IMR-90 (cell line): ENCODE results near the gene CES3. TPM values are rescaled to one million over a fixed set of nuclear protein-coding genes. Genes with fewer than 3 reads are reported as not detected.
"Not testable (repeated sequence)": the region's sequence is repeated elsewhere in the genome, so short reads cannot be mapped to it uniquely, and the experiment has no call there.

ENCODE experiments used
- ATAC-seq: fragments of 200-7000 bp; cut with Tn5 transposase; 2 replicates; pipeline ENCODE4 v1.9.1; 2020; ENCODE audit warnings: low read depth, mild to moderate bottlenecking, moderate library complexity
- BruUV-seq: library from RNA; stranded (reverse); fragments of 400-500 nt; replicated peaks from 2 replicates; lab custom pipeline; 2021; lab: Mats Ljungman, UMichigan
- CTCF ChIA-PET: fragments of 300-600 bp; formaldehyde crosslinking; extraction: SDS; loops from one replicate; lab custom pipeline; 2021; ENCODE audit warnings: antibody characterized with exemption; lab: Yijun Ruan, JAX
- POLR2A ChIA-PET: fragments of 300-600 bp; sonication (Branson Sonifier 250); formaldehyde crosslinking; loops from one replicate; lab custom pipeline; 2022; ENCODE audit warnings: antibody characterized with exemption; ENCODE audit not compliant: unreplicated experiment; lab: Charles Lee
- DNase-seq: peaks from one replicate; pipeline ENCODE4 v3.0.0; 2013
- H2AFZ ChIP-seq: replicated peaks from 2 replicates; pipeline ENCODE3; 2013; ENCODE audit warnings: low read length, mild to moderate bottlenecking; ENCODE audit not compliant: poor library complexity
- H2AK5ac ChIP-seq: 2 replicates; pipeline ENCODE4 v1.6.1; 2013; ENCODE audit warnings: low read depth, low read length, inconsistent platforms
- H2AK9ac ChIP-seq: replicated peaks from 2 replicates; pipeline ENCODE3; 2013; ENCODE audit warnings: mild to moderate bottlenecking, low read depth, low read length, moderate library complexity; ENCODE audit not compliant: poor library complexity
- H2BK120ac ChIP-seq: 2 replicates; pipeline ENCODE4 v1.6.1; 2013; ENCODE audit warnings: low read depth, low read length, inconsistent platforms
- H2BK15ac ChIP-seq: 3 replicates; pipeline ENCODE4 v1.6.1; 2013; ENCODE audit warnings: low read depth, low read length, inconsistent platforms
- H2BK20ac ChIP-seq: 2 replicates; pipeline ENCODE4 v1.6.1; 2013; ENCODE audit warnings: low read depth, mild to moderate bottlenecking, inconsistent platforms, low read length, moderate library complexity
- H2BK5ac ChIP-seq: 2 replicates; pipeline ENCODE4 v1.6.1; 2013; ENCODE audit warnings: mild to moderate bottlenecking, low read depth, low read length, inconsistent platforms; ENCODE audit not compliant: poor library complexity, severe bottlenecking
- H3K14ac ChIP-seq: replicated peaks from 2 replicates; pipeline ENCODE4 v1.6.1; 2013; ENCODE audit warnings: low read depth, low read length, inconsistent platforms
- H3K18ac ChIP-seq: 2 replicates; pipeline ENCODE4 v1.6.1; 2013; ENCODE audit warnings: low read depth, low read length, control low read depth
- H3K23ac ChIP-seq: 2 replicates; pipeline ENCODE4 v1.6.1; 2013; ENCODE audit warnings: low read depth, low read length, inconsistent platforms
- H3K27ac ChIP-seq: 2 replicates; pipeline ENCODE4 v1.5.1; 2013; ENCODE audit warnings: mild to moderate bottlenecking, control low read depth, low read length; ENCODE audit not compliant: insufficient read depth
- H3K27me3 ChIP-seq: 2 replicates; pipeline ENCODE4 v1.6.1; 2013; ENCODE audit warnings: low read length; ENCODE audit not compliant: control insufficient read depth, insufficient read depth
- H3K36me3 ChIP-seq: 2 replicates; pipeline ENCODE4 v1.6.1; 2013; ENCODE audit warnings: low read length, mixed read lengths; ENCODE audit not compliant: control insufficient read depth, insufficient read depth
- H3K4ac ChIP-seq: 2 replicates; pipeline ENCODE4 v1.6.1; 2013; ENCODE audit warnings: low read depth, low read length, inconsistent platforms
- H3K4me1 ChIP-seq: 2 replicates; pipeline ENCODE4 v1.6.1; 2013; ENCODE audit warnings: low read length, mixed read lengths; ENCODE audit not compliant: control insufficient read depth, insufficient read depth
- H3K4me2 ChIP-seq: 2 replicates; pipeline ENCODE4 v1.6.1; 2013; ENCODE audit warnings: low read depth, mild to moderate bottlenecking, control low read depth, low read length, moderate library complexity
- H3K4me3 ChIP-seq: 2 replicates; pipeline ENCODE4 v1.5.1; 2013; ENCODE audit warnings: low read depth, mild to moderate bottlenecking, control low read depth, low read length, moderate library complexity; ENCODE audit not compliant: insufficient read depth
- H3K56ac ChIP-seq: 2 replicates; pipeline ENCODE4 v1.6.1; 2013; ENCODE audit warnings: low read length, inconsistent platforms; ENCODE audit not compliant: insufficient read depth; ENCODE audit errors: extremely low read depth
- H3K79me1 ChIP-seq, 2 experiments: 2 replicates each; pipeline ENCODE4 v1.6.1; 2013; ENCODE audit warnings: low read length in 2 of 2, inconsistent platforms in 1 of 2, low read depth in 1 of 2
- H3K9ac ChIP-seq: 2 replicates; pipeline ENCODE4 v1.6.1; 2013; ENCODE audit warnings: low read depth, low read length, control low read depth
- H3K9me1 ChIP-seq: 2 replicates; pipeline ENCODE4 v1.6.1; 2013; ENCODE audit warnings: low read length, inconsistent platforms; ENCODE audit not compliant: insufficient read depth
- H3K9me3 ChIP-seq: 2 replicates; pipeline ENCODE4 v1.6.1; 2013; ENCODE audit warnings: low read length; ENCODE audit not compliant: control insufficient read depth, insufficient read depth
- H4K20me1 ChIP-seq: 2 replicates; pipeline ENCODE4 v1.6.1; 2013; ENCODE audit warnings: low read length, inconsistent platforms; ENCODE audit not compliant: insufficient read depth
- H4K5ac ChIP-seq: 2 replicates; pipeline ENCODE4 v1.6.1; 2013; ENCODE audit warnings: mild to moderate bottlenecking, low read depth, low read length, control low read depth
- H4K8ac ChIP-seq, 2 experiments: 2 replicates each; pipeline ENCODE4 v1.6.1; 2013; ENCODE audit warnings: low read depth in 2 of 2, low read length in 2 of 2, control low read depth in 1 of 2, inconsistent platforms in 1 of 2
- H4K91ac ChIP-seq: 2 replicates; pipeline ENCODE4 v1.6.1; 2013; ENCODE audit warnings: low read depth, low read length, inconsistent platforms; ENCODE audit not compliant: insufficient read depth
- WGBS, 2 experiments: methylation state at CpG; one replicate each; pipeline versions ENCODE4 v1.1.5 to v1.1.7; 2013; ENCODE audit warnings: missing lambda C conversion rate in 2 of 2; ENCODE audit not compliant: insufficient read length in 1 of 2; ENCODE audit errors: extremely low coverage in 2 of 2; 5-methylcytosine and 5-hydroxymethylcytosine counted together
- dilution Hi-C: fragments of 300-500 bp; cut with HindIII; formaldehyde crosslinking; loops from one replicate; pipeline ENCODE4 v1.14.3; 2018; ENCODE audit warnings: low sequenced_read_pairs; ENCODE audit not compliant: unreplicated experiment
- in situ Hi-C: fragments of 300-500 bp; cut with MboI; formaldehyde crosslinking; loops from 3 replicates; pipeline ENCODE4 v1.14.3; 2019; ENCODE audit warnings: low sequenced_read_pairs, inconsistent platforms, mixed read lengths
- intact Hi-C: fragments of 100-400 bp; cut with micrococcal nuclease; formaldehyde crosslinking; loops from 2 replicates; pipeline ENCODE4 v1.10.0; 2022
- polyA plus RNA-seq, 3 experiments: library from polyadenylated mRNA; depleted of rRNA; stranded (reverse); fragments of >200 nt; gene quantifications; 2 replicates each; pipeline ENCODE4 v1.2.3, GENCODE V29; 2012; ENCODE audit warnings: low replicate concordance in 1 of 3
- total RNA-seq: library from RNA; depleted of rRNA; stranded (reverse); fragments of >200 nt; gene quantifications from 2 replicates; pipeline ENCODE4 v1.2.3, GENCODE V29; 2012

Gene CES3
- total and polyA plus RNA-seq, 2 of the 4 experiments (the other 2 are of a cell fraction), result 0.03 TPM; not detected in 1

- H3K27me3 ChIP-seq, ATAC-seq, H4K8ac ChIP-seq, H2AK5ac ChIP-seq, H2BK15ac ChIP-seq, H4K20me1 ChIP-seq, H2AFZ ChIP-seq, H3K9me1 ChIP-seq, dilution Hi-C loops, H2BK5ac ChIP-seq, intact Hi-C loops, H3K18ac ChIP-seq, H3K23ac ChIP-seq, H2AK9ac ChIP-seq, H3K9ac ChIP-seq, DNase-seq, H2BK120ac ChIP-seq, H2BK20ac ChIP-seq, H4K91ac ChIP-seq, POLR2A ChIA-PET, H3K4me2 ChIP-seq, H3K79me1 ChIP-seq, H3K36me3 ChIP-seq, H3K4me1 ChIP-seq, H3K4ac ChIP-seq, H3K27ac ChIP-seq, H3K4me3 ChIP-seq, H3K56ac ChIP-seq, H4K5ac ChIP-seq, H3K14ac ChIP-seq, in situ Hi-C loops, BruUV-seq, CTCF ChIA-PET, H3K9me3 ChIP-seq: not testable (repeated sequence)
- WGBS, 2 experiments, result 88% methylated on average over 7 of the region's 12 CpGs; no CpG with 5 or more reads in 1 of the 2 experiments
Measured at GRCh38 chr16:66993558-66993957, 32.5 kb downstream of the CES3 start.
